Measurements from ENCODE around the gene TLR1. TPM values are rescaled to one million over a fixed set of nuclear protein-coding genes. Genes with fewer than 3 reads are reported as not detected.

Gene TLR1
- total RNA-seq = 1 to 10 TPM; 7.3 to 9.3 (median 7.7) TPM
- long read RNA-seq, donor 1 = 0 reads
- long read RNA-seq, donor 2, partial matches to known transcripts = 0 of 1 reads
- long read RNA-seq, donor 2, other reads (novel, unspliced or antisense) = 1 of 1 reads

GRCh38 chr4:38804654-38805295 lies at the start of gene TLR1:
Gene TLR1, minus strand, starts transcription at chr4:38804791. Its CDS starts 5,960 bp downstream, at chr4:38798831.
- Histone ChIP-seq H3K9me3 (no peaks in the 10 kb centered on the region), H3K4me3 (no peak within 1 kb of the TSS), H3K4me1 (ENCODE audit: low read depth) (peaks cover 2% of the 10 kb centered on the region), H3K36me3 (ENCODE audit: low read depth) (no peaks in the 10 kb centered on the region)
- peak in 1 of 3 donors; percentile 27 for DNase-seq
- ATAC-seq = peak; percentile 82
- intact Hi-C loops (cut with DNase I, micrococcal nuclease) = no loop called here
- TF ChIP-seq CTCF (IDR thresholded peaks at IDR 0.05) = peak; percentile 49

- Histone ChIP-seq H3K4me3 (no peak overlapping the region), H3K36me3 (ENCODE audit: low read depth) (no peaks in the 10 kb centered on the region), H3K9me3 (no peaks in the 10 kb centered on the region), H3K4me1 (ENCODE audit: low read depth) (no peaks in the 10 kb centered on the region)
- no peak for TF ChIP-seq CTCF (IDR thresholded peaks at IDR 0.05)
- intact Hi-C loops (cut with DNase I, micrococcal nuclease) = no loop called here
- ATAC-seq (no peak), DNase-seq (no peak)
These were observed 41.4 kb upstream of the TLR1 start for GRCh38 chr4:38846015-38846414.

- intact Hi-C loops (cut with DNase I, micrococcal nuclease) = no loop called here
- no peak overlapping the region for H3K4me3 ChIP-seq
- H3K9me3 ChIP-seq = no peaks in the 10 kb centered on the region
- ATAC-seq = no peak
- DNase-seq = no peak
- H3K36me3 ChIP-seq (ENCODE audit: low read depth) = no peaks in the 10 kb centered on the region
- TF ChIP-seq CTCF (IDR thresholded peaks at IDR 0.05) = no peak
- H3K4me1 ChIP-seq (ENCODE audit: low read depth) = no peaks in the 10 kb centered on the region
These were observed 38.4 kb upstream of the TLR1 start for GRCh38 chr4:38842994-38843393.

- TF ChIP-seq CTCF (IDR thresholded peaks at IDR 0.05) = no peak
- intact Hi-C loops (cut with DNase I, micrococcal nuclease) = no loop called here
- no peak for DNase-seq
These were observed 33.3 kb upstream of the TLR1 start for GRCh38 chr4:38837849-38838248.

GRCh38 chr4:38837334-38837733 lies 32.7 kb upstream of the TLR1 start:
- no peak for DNase-seq
- Histone ChIP-seq H3K4me3 (no peak overlapping the region), H3K4me1 (ENCODE audit: low read depth) (no peaks in the 10 kb centered on the region), H3K36me3 (ENCODE audit: low read depth) (no peaks in the 10 kb centered on the region), H3K9me3 (peaks cover 7% of the 10 kb centered on the region)
- ATAC-seq = no peak
- intact Hi-C loops (cut with DNase I, micrococcal nuclease) = no loop called here
- TF ChIP-seq CTCF (IDR thresholded peaks at IDR 0.05) = no peak

More at GRCh38 chr4:38837849-38838248, 33.3 kb upstream of the TLR1 start:
- Histone ChIP-seq H3K9me3 (peaks cover 7% of the 10 kb centered on the region), H3K4me1 (ENCODE audit: low read depth) (no peaks in the 10 kb centered on the region), H3K36me3 (ENCODE audit: low read depth) (no peaks in the 10 kb centered on the region), H3K4me3 (no peak overlapping the region)
- no peak for ATAC-seq

Data from mucosa of descending colon (tissue), 3 donors.